ENCODE results near the gene METTL15.
"Not testable (repeated sequence)": the region's sequence is repeated elsewhere in the genome, so short reads cannot be mapped to it uniquely, and the experiment has no call there.

The METTL15 gene

DNA sequence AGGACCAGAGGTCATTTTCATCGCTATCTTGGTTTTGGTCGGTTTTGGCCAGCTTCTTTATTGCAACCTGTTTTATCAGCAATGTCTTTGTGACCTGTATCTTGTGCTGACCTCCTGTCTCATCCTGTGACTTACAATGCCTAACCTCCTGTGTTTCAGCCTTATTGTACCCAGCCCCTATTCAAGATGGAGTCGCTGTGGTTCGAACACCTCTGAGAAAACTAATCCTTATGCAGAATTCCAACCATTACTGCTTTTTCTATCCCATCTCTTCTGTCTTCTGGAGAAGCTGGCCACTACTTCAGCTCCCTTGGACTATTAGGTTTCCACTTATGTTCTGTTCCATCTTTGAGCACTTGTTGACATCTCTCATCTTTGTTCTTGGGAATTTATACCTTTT is 62.6 kb downstream of the METTL15 start:
- H3K36me3 ChIP-seq (ENCODE audit: control insufficient read depth, insufficient read depth, low read length), result no peaks in the 10 kb centered on the region
- DNase-seq (ENCODE audit: extremely low read depth, insufficient read length), result no peak
- H3K4me3 ChIP-seq (replicated peaks; ENCODE audit: low read depth, low read length), result no peak overlapping the region
- no peak for TF ChIP-seq CTCF (IDR thresholded peaks at IDR 0.05; ENCODE audit: insufficient read depth, low read length, poor library complexity, severe bottlenecking)
- H3K27me3 ChIP-seq (replicated peaks; ENCODE audit: control insufficient read depth, insufficient read depth, low read length), result no peaks in the 10 kb centered on the region

- no peaks in the 10 kb centered on the region for H3K27me3 ChIP-seq (replicated peaks; ENCODE audit: control insufficient read depth, insufficient read depth, low read length)
- H3K4me3 ChIP-seq (replicated peaks; ENCODE audit: low read depth, low read length), result no peak overlapping the region
- H3K36me3 ChIP-seq (ENCODE audit: control insufficient read depth, insufficient read depth, low read length), result no peaks in the 10 kb centered on the region
- no peak for TF ChIP-seq CTCF (IDR thresholded peaks at IDR 0.05; ENCODE audit: insufficient read depth, low read length, poor library complexity, severe bottlenecking)
- no peak for DNase-seq (ENCODE audit: extremely low read depth, insufficient read length)
Observed at GRCh38 chr11:28176351-28176750, 68.2 kb downstream of the METTL15 start.

DNA sequence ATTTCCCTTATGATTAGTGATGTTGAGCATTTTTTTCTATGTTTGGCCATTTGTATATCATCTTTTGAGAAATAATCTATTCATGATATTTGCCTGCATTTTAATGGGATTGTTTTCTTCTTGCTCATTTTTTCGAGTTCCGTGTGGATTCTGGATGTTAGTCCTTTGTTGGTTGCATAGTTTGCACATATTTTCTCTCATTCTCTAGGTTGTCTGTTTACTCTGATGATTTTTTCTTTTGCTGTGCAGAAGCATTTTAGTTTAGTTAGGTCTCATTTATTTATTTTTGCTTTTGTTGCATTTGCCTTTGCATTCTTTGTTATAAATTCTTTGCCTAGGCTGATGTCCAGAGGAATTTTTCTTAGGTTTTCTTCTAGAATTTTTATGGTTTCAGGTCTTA is 87.3 kb downstream of the METTL15 start:
- Histone ChIP-seq H3K4me3 (replicated peaks; ENCODE audit: low read depth, low read length) (no peak overlapping the region), H3K27me3 (replicated peaks; ENCODE audit: control insufficient read depth, insufficient read depth, low read length) (no peaks in the 10 kb centered on the region), H3K36me3 (ENCODE audit: control insufficient read depth, insufficient read depth, low read length) (no peaks in the 10 kb centered on the region)
- TF ChIP-seq CTCF (IDR thresholded peaks at IDR 0.05; ENCODE audit: insufficient read depth, low read length, poor library complexity, severe bottlenecking), result no peak
- DNase-seq (ENCODE audit: extremely low read depth, insufficient read length), result no peak

GRCh38 chr11:28209906-28210305 is 101.7 kb downstream of the METTL15 start:
- TF ChIP-seq CTCF (IDR thresholded peaks at IDR 0.05; ENCODE audit: insufficient read depth, low read length, poor library complexity, severe bottlenecking), result no peak
- DNase-seq (ENCODE audit: extremely low read depth, insufficient read length), result no peak
- Histone ChIP-seq H3K4me3 (replicated peaks; ENCODE audit: low read depth, low read length) (no peak overlapping the region), H3K36me3 (ENCODE audit: control insufficient read depth, insufficient read depth, low read length) (no peaks in the 10 kb centered on the region), H3K27me3 (replicated peaks; ENCODE audit: control insufficient read depth, insufficient read depth, low read length) (no peaks in the 10 kb centered on the region)

DNA sequence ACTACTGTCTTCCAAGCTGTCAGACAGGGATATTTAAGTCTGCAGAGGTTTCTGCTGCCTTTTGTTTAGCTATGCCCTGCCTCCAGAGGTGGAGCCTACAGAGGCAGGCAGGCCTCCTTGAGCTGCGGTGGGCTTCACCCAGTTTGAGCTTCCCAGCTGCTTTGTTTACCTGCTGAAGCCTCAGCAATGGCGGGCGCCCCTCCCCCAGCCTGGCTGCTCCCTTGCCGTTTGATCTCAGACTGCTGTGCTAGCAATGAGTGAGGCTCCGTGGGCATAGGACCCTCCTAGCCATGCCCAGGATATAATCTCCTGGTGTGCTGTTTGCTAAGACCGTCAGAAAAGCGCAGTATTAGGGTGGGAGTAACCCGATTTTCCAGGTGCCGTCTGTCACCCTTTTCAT is 113.9 kb downstream of the METTL15 start:
- not testable (repeated sequence) for H3K27me3 ChIP-seq (replicated peaks; ENCODE audit: control insufficient read depth, insufficient read depth, low read length); H3K36me3 ChIP-seq (ENCODE audit: control insufficient read depth, insufficient read depth, low read length); DNase-seq (ENCODE audit: extremely low read depth, insufficient read length); H3K4me3 ChIP-seq (replicated peaks; ENCODE audit: low read depth, low read length)

- DNase-seq (ENCODE audit: extremely low read depth, insufficient read length), result no peak
- TF ChIP-seq CTCF (IDR thresholded peaks at IDR 0.05; ENCODE audit: insufficient read depth, low read length, poor library complexity, severe bottlenecking), result no peak
- H3K4me3 ChIP-seq (replicated peaks; ENCODE audit: low read depth, low read length), result no peak overlapping the region
- H3K27me3 ChIP-seq (replicated peaks; ENCODE audit: control insufficient read depth, insufficient read depth, low read length), result no peaks in the 10 kb centered on the region
- no peaks in the 10 kb centered on the region for H3K36me3 ChIP-seq (ENCODE audit: control insufficient read depth, insufficient read depth, low read length)
Observed at GRCh38 chr11:28223577-28223976, 115.4 kb downstream of the METTL15 start.
